HG03066 (cell line): ENCODE results near the gene SDR42E2.

Experiments
- ATAC-seq: cut with Tn5 transposase; IDR thresholded peaks from one replicate; pipeline ENCODE4 v1.9.1; 2021; ENCODE audit warnings: low read depth; ENCODE audit not compliant: unreplicated experiment

The SDR42E2 gene

DNA sequence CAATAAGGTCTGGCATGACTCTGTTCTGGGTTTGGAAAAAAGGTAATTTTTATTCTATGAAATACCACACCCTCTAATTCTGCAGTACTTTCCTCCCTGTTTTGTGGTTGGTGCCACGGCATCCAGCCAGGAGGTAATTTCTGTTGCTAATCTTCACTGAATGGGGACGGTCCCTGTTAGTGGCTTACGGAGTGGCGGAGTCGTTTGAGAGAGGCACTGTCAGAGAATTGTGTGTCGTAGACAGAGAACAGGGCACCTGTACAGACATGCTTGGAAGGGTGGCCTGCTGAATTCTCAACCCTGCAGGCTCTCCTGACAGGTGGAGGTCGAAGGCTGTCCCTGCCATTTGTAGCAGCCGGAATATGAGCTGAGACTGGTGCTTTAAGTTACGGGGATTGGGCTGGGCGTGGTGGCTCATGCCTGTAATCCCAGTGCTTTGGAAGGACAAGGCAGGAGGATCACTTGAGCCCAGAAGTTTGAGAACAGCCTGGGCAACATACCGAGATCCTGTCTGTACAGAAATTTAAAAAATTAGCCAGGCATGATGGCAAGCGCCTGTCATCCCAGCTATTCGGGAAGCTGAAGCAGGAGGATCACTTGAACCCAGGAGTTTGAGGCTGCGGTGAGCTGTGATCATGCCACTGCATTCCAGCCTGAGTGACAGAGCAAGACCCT lies 77.0 kb downstream of the SDR42E2 start:
- ATAC-seq: no peak

DNA sequence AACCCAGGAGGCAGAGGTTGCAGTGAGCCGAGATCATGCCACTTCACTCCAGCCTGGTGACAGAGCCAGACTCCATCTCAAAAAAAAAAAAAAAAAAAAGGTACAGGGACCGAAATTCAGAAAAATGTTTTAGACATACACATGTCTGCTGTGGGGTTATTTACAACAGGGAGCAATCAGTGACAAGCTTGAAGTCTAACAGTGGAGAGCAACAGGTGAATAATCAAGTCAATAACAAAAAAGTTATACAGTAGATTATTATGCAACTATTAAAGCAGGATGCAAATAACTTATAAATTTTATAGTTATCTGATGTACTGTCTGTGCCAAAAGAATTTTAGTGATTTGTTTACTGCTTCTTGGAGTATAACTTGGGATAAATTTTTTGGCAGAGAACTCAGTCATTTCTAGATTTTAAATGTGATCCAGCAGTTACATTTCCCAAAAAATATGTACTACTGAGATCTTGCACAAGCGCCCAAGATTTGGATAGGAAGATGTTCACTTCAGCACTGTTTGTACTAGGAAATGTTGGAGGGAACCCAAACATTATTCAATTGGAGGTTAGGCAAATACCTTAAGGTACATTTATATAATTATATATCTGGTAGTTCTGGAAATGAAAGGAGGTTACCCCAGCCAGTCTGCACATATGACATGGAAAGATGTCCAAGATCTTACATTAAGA lies 77.9 kb downstream of the SDR42E2 start:
- ATAC-seq: no peak
